Hepatic stellate cell (primary cell): ENCODE results near the gene POLR1D.

Source experiments
- DNase-seq: peaks from one replicate; pipeline ENCODE4 v3.0.0; 2011; ENCODE audit warnings: low spot score

The POLR1D gene

DNA sequence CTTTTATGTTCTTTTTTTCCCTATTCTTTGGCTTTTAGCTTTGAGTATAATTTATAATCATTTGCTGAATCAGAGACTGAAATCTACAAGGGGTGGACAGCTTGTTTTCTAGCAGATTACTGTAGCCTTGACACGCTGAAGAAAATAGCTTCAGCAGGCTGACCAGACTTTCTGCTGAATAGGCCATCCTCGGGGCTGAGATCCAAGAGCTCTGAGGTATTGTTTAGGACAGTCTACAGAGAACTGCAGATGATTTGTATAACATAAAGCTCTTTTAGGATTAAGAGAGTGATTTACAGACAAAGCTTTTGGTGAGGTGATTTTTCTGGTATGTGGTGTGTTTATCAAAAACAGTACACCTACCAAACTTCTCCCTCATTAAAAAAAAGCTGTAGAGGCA, 16.8 kb downstream of the POLR1D start:
- DNase-seq: no peak

DNA sequence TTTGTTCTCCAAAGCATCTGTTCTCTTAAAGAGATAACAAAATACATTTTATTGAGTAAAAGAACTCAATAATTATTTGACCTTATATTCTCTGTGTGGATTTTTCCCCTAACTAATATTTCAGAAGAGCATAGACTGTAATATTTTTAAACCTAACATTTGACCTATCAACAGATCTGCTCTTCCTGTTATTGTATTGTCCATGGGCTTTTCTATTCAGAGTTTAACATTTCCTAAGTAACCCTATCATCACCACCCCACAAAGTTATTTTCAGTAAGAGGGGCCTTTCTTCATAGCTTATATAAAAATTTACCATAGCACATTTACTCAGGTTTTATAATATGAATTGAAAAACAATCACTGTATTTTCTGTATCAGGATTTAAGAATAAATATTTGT, 17.5 kb downstream of the POLR1D start:
- DNase-seq: no peak

DNA sequence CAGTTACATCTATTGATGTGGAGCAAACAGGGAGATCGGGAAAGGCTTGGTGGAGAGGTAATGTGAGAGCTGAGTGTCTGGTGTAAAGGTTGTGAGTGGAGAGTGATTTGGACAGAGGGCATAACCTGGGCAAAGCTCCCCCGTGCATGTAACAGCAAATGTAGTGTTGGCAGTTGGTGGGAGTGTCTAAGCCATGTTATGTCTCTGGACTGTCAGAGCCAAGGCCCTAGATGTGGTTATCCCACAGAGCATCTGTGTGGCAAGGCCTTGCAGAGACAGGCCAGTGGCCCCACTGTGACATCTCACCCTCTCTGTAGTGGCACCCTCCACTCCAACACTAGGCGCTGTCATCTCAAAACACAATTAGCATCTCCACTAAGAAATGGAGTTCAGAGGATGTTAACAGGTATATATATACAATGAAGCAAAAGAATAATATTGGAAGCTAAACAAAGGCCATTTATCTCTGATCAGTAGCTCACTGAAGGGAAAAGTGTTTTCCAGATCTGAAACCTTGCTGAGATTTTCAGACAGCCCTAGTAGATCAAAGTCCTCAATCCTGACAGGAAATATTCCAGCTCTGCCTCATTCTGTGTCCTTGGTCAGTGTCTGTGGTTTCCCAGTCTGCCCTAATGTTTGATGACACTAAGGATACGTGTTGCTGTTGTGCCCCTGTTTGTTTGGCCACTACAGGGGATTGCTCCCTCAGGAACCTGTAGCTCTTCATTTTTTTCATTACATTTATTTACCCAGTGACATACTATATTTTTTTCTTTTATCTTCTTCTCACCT, 20.2 kb downstream of the POLR1D start:
- no peak for DNase-seq

DNA sequence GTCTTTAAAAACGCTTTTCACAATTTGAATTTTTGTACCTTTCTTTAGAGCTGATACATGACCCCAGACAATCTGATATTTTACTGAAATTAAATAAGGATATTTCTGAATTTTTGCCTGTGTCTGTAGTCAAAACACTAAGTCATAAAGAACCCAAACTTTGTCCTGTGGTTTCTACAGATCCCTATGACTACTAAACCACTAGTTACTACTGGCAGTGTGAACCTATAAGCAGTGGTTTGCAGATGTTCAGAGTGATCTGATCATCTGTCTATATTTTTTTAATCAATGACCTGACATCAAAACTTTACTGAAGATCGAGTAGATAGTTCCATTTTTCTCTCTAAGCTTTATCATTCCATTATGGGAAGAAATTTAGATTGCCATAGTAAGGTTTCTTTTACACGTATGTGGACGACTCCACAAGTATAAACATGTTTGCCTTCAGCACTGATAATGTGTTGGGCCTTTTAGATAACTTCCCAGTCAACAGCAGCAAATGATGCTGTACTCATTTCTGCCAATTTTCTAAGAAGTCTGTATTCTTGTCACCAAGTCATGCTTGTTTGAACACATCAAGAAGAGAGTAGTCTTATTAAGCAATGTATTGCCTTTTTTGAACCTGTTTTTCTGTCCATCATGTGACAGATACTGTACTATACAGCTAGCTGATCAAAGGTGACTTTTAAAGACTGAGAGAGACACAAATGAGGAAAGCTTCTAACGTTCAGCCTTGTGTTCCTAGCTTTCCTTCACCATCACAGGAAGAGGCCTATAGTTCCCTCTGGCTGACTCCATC, 21.8 kb downstream of the POLR1D start:
- no peak for DNase-seq

DNA sequence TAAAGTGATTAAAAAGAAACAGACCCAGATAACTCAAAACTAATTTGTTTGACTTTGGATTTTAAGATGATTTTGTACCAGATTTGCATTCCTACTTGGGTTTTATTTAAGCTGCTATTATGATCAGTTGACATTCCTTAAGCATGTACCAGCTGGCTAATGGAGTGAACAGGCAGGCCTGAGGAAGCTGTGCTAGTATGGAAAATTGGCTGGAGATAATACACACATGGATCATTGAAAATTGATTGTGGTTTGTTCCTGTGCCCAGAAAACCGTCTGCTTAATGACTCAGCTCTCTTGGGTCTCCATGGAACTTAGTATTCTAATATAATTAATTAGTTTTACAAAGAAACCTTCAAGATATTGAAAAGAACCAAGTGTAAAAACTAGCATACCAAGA, 22.6 kb downstream of the POLR1D start:
- no peak for DNase-seq

DNA sequence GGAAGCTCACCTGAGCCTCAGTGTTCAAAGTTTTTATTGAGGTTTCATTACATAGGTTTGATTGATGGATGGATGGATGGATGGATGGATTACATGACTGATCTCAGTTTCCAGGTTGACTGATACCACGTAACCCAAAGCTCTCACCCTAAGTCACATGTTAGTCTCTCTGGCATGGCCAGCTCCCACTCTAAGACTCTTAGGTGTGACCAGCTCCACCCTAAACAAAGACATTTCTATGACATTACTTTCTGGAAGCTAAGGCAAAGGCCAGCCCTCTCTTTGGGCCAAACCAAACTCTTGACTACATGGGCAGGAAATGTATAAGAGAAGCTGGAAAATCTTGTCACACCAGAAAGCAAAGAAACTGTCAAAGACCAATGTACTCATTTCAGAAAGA, 28.6 kb downstream of the POLR1D start:
- DNase-seq: no peak

DNA sequence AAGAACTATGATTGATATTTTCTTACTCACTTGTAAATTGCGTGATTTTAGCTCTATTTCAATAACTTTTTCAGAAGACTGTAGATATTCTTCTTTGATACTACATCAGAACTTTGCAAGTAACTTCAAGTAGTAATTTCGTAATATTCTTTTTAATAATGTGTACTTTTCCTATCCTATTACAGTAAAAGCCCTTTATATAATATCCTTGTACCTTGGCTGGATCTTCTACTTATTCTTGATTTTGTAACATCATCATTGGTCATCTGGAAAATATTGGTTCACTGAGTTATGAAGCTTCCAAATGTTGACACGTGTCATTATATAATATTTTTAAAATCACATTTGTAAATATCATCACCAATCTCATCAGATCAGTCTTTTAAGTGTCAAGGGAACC, 32.4 kb downstream of the POLR1D start:
- DNase-seq: no peak

DNA sequence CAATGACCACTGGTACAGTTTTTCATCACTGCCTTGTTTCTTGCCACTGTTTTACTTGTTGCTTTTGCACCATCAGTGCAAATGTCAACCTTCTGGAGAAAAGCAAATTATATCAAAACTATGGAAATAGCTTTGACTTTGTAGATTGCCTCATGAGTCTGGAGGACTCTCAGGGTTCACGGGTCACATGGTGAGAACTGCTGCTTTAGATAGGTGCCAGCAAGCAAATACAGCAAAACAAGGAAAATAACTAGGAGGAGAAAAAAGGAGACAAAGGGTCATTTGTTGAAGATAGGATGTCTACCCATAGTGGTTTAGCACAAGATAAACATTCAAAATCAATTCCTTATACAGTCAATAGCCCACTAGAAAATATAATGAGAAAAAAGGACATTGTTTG, 33.1 kb downstream of the POLR1D start:
- no peak for DNase-seq

DNA sequence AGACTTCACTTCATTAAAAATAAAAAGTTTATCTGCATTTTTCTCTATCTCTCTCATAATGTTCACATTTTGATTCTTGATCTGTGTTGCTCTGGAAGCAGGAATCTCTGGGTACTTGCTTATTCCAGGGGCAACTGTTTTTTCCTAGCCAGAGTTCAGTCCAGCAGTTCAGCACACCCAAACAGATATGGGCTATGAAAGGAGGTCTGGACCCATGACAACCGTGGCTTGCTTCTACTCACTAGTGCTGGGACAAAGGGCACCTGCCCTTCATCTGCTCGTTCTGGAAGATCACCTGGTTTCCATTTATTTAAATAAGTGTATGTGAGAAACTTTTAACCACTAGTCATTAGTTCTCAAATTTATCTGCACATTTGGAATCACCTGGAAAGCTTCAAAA, 36.0 kb downstream of the POLR1D start:
- DNase-seq: no peak

DNA sequence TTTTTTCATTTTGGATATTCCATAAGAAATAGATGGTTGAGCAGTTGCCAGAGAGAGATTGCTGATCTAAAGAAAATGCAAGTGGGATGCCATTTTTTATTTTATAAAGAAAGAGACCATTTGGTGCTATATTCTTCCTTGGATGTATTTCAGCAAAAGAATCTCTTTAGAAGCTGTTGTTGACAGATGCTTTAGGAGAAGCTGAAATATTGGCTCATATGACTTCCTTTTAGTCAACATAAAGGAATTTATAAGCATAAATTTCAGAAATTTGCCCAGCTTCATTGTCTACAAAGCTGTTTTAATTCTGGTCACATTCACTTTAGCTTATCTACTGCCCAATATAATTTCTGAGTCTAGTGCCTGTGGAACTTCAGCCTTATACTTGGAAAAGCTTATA, 36.9 kb downstream of the POLR1D start:
- no peak for DNase-seq

DNA sequence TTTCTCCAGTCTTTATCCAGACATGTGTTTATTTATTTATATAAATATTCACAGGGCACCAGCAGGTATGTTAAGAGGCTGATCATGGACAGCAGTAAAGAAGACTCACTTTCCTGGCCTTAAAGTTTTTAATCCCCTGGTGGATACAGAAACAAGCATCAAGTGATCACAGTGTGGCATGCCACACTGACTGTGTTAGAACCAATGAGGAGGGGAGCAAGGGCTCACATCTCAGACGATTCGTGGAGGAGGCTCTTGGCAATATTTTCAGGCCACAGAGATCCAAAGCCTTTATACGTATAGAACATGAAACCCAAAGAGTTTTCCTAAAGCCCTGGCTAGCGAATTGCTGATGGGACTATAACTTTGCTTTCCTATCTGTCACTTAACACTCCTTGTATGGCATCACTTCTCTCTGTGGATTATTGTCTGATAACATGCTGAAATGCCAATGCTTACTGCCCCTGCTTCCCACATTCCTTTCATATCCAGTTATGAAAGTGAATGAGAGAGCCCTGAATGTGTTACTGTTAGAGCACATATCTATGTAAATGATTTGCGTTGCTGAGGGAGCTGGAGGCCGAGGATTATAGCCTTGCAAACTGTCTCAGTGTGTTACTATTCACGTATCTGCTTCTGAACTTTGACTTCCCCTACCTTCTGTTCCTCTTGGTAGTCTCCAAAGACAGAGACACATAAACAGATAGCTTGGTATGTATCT, 37.6 kb downstream of the POLR1D start:
- no peak for DNase-seq

DNA sequence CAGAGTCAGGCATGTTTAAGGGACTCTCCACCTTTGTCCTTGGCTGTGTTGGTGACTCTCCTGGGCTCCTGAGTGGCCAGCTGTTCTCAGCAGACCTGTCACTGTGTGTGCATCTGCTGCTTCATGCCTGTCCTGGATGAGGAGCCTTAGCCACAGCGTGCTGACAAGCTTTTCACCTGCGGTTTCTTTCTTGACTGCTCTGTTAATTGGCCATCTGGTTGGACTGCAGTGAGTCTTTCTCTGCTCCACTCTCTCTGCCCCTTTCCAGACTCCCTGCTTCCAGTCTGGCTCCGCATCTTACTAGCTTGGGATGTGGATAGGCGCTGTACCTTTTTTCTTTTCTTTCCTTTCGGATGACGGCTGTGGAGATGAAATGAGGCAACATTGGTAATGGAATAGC, 38.8 kb downstream of the POLR1D start:
- no peak for DNase-seq

DNA sequence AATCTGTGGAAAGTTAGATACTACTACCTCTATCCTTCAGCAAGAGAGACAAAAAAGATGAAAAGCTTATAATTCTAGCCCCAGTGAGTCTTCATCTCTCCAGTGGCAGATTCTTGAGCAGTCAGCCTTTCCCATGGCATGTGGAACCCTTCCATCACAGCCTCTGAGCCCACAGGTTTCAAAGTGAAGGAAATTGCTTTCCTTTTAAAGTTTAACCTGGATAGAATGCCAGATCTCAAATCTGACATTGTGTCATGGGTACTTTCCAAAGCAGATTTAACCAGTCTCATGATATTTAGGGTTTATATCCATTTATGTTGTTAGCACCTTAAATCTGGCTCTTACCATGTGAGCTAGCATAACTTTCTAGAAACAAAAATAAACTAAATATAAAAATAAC, 39.3 kb downstream of the POLR1D start:
- DNase-seq: no peak

DNA sequence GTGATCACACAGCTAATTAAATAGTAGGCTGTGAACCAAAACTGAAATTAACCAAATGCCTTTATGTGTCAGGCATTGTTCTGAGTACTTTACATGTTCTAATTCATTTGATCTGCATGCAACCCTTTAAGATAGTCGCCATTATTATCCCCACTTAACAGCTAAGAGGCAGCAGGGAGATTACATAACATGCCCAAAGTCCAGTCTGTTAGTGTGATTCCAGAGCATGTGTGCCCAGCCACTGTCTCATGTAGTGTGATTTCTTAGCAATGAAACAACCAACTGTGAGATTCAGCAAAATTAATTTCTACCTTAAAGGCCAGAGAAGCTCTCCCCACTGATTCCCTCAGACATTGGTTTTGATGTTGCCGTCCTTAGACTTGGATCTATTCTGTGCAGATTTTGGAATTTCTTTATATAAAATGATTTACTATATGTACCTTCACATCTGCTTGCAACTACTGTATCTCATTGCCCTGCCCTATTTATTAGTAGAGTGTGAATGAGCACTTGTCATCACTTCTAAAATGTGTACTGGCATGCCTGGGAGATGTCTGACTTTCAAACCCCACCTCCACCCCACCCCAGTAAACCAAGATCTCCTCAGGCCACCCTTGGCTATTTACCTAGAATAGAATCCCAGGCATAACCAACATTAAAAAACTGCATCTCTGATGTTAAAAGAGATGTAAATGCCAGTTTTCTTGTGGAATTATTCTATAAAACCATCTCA, 41.2 kb downstream of the POLR1D start:
- DNase-seq: no peak

DNA sequence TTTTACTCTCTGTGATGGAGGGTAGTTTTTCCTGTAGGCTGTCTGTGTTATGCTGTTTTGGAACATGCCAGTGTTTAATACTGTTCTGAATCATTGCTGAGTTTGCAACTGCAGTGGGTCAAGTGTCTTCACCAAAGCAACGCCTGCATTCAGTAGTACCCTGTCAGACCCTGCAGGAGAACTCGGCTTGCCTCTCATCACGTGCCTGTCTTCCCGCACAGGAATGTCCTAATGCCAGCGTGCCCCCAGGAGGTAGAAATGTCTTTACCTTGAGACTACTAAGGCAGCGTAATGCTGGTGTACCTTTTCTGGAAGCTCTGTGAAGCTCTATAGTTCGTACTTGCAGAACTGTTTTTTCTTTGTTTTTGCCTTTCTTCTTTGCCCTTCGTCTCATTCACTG, 42.3 kb downstream of the POLR1D start:
- no peak for DNase-seq

DNA sequence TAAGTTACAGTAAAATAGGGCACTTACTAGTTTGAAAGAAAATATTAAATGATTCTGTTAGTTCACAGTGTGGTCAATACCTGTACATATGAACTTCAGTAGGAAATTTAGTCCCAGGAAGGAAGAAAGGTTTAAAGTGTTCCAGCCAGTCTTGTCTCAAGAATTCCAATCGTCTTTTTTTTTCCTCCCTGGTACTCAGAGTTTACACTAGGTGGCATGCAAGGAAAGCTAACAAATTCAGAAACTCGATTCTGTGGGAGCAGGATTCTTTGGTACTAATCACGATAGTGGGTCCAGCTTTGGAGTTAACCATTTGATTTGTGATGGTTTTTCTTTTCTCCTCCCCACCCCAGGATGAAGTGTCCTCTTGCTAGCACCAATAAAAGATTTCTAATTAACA, 43.6 kb downstream of the POLR1D start:
- DNase-seq: peak; percentile 7

DNA sequence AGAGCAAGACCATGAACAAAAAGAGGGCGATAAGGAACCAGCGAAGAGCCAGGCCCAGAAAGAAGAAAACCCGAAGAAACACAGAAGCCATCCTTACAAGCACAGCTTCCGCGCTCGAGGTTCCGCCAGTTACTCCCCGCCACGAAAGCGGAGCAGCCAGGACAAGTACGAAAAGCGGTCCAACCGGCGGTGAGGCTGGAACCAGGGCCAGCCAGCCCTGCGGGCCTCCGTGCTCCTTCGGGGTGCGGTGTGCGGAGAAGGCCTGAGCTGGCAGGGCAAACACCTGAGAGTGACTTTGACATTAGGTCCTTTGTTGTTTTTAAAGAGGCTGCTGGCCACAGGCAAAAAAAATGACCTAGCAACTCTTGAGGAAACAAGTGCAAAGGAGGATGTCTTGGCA, 44.1 kb downstream of the POLR1D start:
- DNase-seq: no peak

DNA sequence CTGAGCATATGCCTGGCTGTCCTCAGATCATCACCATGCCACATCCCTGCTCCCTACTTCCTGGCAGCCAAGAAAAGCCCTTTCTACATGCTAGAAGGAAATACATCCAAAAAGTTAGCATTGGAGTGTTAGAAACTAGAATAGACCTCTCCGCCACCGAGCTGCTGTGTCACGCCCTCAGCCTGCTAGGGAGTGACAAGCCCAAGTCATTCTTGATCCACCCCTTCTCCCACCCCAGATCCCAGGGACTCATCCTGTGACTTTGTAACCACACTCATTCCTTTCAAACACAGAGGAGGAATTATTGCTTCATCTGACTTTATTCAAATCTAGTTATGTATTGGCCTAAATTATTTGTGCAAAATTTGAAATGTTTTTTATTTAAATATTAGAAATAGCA, 45.3 kb downstream of the POLR1D start:
- no peak for DNase-seq

DNA sequence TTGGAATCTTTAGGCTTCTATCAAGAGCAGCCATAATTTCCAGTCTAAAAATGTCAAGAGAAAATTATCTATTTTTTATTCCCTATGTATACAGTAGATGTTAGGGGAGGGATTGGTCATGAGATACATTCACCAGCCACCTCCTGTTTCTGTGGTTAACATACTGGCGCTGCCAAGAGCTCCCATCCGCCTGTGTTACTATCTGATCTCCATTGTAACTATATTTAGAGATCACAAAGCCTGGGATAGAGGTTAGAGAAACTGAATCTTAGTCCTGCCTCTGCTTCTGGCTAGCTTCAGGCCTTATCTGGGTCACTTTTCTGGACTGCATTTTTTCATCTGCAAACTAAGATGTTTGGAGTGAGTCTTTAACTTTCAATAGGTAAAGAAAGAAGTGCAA, 46.3 kb downstream of the POLR1D start:
- DNase-seq: peak; percentile 8

DNA sequence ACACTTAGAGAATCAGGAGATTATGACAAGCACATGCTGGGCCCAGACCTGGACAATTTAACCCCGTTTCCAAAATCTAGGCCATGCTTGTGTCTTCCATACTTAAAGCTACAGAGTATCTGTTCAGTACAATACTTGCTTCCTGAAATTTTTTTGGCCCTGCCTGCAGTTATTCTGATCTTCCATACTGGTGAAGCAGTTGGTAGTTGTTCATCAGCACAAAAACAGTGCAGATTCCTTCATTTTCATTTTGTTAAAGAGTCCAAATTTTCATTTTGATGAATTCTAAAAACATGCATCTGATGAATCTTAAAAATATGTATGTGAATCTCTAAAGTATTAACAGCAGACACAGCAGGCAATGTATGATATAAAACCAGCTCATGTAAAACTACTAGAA, 49.2 kb downstream of the POLR1D start:
- no peak for DNase-seq

DNA sequence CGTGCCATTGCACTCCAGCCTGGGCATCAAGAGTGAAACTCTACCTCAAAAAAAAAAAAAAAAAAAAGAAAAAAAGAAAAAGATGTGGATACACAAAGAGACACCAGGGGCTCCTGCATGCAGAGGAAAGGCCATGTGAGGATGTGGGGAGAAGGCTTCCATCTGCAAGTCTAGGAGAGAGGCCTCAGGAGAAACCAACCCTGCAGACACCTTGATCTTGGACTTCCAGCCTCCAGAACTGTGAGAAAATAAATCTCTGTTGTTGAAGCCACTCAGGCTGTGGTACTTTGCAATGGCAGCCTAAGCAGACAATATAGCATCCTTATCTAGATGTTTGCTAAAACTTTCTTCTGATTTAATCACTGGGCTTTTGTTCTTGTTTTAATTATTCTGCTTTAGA, 50.3 kb downstream of the POLR1D start:
- no peak for DNase-seq
